Cerebellar cortex (tissue), 1 donor: ENCODE measurements around the gene ADAMTS15.
"Not testable (repeated sequence)": the region's sequence is repeated elsewhere in the genome, so short reads cannot be mapped to it uniquely, and the experiment has no call there.

Source experiments
- DNase-seq: peaks from one replicate; pipeline ENCODE4 v3.0.0-alpha.2; 2015; ENCODE audit warnings: low spot score

The ADAMTS15 gene

GRCh38 chr11:130435671-130436070, 12.8 kb upstream of the ADAMTS15 start:
- DNase-seq: no peak

DNA sequence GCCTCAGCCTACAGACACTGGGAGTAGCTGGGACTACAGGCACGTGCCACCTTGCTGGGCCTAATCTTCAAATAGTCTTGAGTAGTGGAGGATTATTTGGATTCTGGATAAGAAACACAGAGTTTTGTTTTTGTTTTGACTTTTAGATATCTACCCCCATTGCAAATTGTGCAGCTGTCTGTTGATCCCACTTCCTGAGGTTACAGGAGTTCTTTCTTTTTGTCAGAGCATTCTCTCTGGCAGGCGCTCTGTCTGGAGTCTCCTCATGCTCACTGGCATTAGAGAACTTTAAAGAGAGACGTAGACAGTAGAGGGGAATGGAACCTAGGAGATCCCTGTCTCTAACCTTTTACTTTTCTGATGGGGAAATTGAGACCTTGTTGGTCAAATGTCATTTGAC, 12.3 kb upstream of the ADAMTS15 start:
- no peak for DNase-seq

DNA sequence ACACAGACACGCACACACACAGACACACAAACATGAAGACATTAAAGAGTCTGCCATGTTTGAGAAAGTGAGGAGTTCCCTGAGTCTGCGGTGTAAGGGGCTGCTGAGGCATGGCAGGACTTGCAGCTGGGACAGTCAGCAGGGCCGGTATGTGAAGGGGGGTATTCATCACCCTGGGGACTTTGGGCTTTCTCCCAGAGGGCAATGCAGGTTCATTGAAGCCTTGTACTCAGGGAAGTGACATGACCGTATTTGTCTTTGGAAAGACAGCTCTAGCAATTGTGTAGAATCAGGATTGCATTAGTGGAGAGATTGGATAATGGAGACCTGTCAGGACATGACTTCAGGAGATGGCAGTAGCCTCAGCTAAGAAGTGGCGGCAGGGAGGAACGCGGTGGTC, 10.6 kb upstream of the ADAMTS15 start:
- no peak for DNase-seq

DNA sequence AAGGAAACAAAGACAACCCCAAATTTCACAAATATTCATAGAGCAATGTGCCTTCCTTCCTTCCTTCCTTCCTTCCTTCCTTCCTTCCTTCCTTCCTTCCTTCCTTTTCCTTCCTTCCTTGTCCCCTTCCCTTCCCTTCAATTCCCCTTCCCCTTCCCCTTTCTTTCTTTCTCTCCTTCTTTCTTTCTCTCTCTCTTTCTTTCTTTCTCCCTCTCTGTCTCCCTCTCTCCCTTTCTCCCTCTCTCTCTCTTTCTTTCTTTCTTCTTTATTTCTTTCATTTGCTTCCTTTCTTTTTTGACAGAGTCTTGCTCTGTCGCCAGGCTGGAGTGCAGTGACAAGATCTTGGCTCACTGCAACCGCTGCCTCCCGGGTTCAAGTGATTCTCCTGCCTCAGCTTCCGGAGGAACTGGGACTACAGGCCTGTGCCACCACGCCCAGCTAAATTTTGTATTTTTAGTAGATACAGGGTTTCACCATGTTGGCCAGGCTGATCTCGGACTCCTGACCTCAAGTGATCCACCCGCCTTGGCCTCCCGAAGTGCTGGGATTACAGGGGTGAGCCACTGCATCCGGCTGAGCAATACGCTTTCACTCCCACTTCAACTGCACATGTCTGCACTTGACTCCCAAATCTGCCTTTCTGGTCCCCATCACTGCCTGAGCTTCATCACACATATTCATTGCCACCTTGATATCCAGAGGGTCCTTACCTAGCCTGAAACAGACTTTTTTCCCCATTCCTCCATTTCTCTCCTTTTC, 9.9 kb upstream of the ADAMTS15 start:
- not testable (repeated sequence) for DNase-seq

GRCh38 chr11:130439160-130439519, 9.3 kb upstream of the ADAMTS15 start:
- no peak for DNase-seq

- DNase-seq: no peak
These were observed 8.6 kb upstream of the ADAMTS15 start for GRCh38 chr11:130439876-130440275.

DNA sequence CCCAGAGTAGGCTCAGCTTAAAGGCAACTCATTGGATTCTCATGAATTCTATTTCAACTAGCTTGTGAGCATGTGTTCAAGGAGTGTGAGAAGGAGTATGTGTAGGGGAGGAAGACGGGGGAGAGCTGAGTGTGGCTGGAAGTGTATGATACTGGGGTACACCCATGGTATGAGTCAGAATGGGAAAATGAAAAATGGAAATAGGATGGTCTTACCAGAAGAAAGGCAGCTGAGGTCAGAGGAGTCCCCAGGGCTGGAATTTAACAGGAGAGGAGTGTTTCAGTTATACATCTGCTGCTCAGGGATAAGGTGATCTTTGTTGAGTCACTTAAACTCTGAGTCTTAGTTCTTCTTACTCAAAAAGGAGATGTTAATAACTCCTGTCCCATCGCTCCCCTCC, 6.7 kb upstream of the ADAMTS15 start:
- DNase-seq: no peak

DNA sequence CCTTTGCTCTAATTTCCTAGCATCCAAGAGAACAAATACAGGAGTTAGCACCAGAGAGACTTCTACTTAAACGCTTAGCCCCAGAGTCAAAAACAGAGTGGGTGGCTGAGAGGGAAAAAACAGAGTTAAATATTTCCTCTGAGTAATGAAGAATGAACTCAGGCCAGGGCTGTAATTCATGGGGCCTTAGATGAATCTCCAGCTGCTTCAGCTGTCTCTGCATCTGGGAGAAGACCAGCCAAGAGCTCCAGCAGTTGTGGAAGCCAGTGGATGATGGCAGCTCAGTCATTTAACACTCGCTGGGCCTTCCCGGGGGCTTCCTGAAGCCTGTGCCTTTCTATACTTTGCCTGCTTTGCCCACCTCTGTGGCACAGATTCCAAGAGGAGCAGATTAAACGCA, 5.7 kb upstream of the ADAMTS15 start:
- no peak for DNase-seq

DNA sequence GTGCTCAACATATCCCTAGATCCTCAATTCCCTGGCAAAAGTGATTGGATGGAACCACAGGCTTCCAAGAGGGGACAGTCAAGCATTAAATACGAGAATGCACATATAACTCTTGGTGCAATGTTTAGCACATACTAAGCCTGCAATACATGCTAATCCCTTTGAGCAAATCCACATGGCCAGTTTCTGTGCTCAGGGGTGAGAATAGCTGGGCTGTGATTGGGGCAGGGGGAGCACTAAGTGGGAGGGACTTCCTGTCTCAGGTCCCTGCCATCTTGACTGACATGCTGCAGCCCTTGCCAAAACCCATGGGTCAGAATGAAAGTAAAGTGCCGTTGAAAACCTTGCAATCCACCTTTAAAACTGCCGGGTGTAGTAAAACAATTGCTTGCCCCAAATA, 2.7 kb upstream of the ADAMTS15 start:
- no peak for DNase-seq

GRCh38 chr11:130448039-130448415, 418 bp upstream of the ADAMTS15 start:
- DNase-seq: no peak

DNA sequence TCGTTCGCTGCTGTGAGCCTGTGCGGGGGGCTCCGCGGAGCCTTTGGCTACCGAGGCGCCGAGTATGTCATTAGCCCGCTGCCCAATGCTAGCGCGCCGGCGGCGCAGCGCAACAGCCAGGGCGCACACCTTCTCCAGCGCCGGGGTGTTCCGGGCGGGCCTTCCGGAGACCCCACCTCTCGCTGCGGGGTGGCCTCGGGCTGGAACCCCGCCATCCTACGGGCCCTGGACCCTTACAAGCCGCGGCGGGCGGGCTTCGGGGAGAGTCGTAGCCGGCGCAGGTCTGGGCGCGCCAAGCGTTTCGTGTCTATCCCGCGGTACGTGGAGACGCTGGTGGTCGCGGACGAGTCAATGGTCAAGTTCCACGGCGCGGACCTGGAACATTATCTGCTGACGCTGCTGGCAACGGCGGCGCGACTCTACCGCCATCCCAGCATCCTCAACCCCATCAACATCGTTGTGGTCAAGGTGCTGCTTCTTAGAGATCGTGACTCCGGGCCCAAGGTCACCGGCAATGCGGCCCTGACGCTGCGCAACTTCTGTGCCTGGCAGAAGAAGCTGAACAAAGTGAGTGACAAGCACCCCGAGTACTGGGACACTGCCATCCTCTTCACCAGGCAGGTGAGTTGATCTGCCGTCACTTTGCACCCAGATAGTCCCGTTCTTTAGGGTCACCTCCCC, 1.0 kb downstream of the ADAMTS15 start:
- DNase-seq: no peak

DNA sequence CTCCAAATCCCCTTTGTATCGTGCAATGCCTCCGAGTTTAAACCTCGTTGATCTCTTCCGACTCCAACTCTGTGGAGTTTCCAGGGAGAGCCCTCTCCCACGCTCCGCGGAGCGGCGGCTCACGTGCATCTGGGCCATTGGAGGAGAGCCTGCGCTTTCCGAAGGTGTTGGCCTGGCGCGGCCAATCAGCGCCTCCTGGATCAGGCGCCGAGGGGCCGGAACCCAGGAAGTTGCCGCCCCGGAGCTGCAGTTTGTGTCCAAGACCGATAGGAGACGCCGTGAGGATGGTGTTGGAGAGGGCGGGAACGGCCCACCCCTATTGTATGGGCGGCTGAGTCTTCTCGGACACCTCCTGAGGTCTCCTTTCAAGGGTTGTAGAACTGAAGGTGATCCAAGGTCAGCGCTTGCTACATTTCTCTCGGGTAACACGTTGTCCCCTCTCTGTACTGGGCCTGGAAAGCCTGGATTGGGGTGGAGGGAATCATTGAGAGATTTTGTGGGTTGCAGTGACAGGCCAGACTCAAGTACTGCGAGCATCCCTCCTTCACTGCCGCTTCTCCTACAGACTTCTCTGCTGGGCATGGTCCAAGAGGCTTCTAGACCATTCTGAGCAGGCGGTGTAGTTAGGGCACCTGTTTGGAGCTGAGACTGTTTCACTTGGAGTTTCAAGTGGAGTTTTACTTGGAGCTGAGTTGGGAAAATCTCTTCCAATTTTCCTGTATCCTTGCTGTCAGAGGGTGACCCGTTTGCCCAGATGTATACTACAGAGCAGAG, 1.7 kb downstream of the ADAMTS15 start:
- no peak for DNase-seq

GRCh38 chr11:130451231-130452019, 3.0 kb downstream of the ADAMTS15 start:
- DNase-seq: no peak

- DNase-seq: no peak
These were observed 3.7 kb downstream of the ADAMTS15 start for GRCh38 chr11:130452176-130452575.

- DNase-seq: no peak
These were observed 4.5 kb downstream of the ADAMTS15 start for GRCh38 chr11:130452940-130453339.

GRCh38 chr11:130454491-130455252, 6.2 kb downstream of the ADAMTS15 start:
- no peak for DNase-seq

DNA sequence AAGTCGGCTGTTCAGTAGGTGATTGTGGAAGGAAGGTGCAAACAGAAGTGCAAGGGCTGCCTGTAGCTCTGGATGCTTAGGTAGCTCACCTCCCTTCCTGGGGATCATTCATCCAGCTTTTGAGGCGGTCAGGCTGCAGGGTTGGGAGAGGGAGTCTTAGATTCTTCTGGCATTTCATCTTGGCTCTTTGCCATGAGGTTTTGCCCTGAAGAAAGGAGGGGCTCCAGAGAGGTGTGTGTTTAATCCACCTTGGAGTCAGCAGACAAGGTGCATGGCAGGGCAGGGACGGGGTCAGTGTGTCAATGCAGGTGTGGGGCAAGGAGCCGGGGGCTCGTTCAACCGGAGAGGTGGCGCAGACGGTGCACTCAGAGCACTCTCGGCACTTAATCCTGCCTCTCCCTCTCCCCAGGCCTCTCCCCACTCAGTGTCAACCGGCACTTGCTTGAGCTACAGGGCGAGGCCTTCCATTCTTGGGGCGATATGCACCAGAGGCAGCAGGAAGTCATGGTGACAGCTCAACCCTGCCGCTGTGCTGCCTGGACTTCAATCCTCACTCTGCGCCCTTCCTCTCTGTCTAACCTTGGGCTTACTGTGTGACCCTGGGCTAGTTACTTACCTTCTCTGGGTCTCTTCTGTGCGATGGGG, 7.2 kb downstream of the ADAMTS15 start:
- no peak for DNase-seq

GRCh38 chr11:130456286-130456685, 7.8 kb downstream of the ADAMTS15 start:
- no peak for DNase-seq

DNA sequence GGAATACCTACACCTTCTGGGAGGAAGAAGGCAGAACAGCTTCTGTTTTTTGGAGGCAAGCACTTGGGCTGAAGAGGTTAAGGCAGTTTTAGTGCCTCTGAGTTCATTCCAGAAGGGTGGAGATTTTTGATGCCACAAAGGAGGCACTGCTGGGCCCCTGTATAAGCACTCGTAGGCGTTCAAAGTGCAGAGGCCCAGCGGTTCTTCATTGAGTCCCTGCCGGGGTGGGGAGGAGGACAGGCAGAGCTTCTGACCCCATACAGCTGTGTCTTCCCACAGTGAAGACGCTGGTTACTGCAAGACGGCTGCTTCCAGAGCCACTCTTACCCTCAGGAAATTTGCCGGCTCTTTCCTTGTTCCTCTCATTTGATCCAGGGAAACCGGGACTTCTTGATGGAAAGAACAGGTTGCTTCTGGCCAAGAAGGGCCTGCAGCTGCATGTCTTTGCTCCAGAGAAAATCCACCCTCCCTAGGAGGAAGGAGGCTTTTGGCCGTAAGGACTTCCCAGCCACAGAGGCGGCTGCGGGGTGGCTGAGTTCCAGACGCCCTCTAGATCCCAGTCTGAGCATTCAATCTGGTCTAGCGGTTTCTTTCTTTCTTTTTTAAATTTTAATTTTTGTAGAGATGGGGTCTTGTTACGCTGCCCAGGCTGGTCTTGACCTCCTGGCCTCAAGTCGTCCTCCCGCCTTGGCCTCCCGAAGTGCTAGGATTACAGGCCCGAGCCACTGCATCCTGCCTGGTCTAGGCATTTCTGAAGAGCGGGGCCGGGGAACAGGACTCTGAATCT, 9.4 kb downstream of the ADAMTS15 start:
- DNase-seq: no peak

DNA sequence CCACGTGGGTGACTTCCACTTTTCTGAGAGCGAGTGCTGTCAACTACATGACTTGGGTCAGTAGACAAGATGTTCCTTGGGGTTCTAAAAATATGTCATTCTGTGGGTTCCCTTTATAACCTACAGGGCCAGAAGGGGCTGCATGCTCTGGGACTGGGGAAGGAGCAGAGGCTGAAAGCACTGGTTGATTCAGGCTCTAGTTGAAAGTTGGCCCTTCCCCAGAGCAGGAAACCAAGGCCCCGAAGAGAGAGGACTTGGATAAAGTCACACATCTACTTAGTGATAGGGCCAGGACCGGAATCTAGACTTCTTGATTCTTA, 9.9 kb downstream of the ADAMTS15 start:
- no peak for DNase-seq
